Head of caudate nucleus (tissue), 42 donors: ENCODE measurements around the gene NDUFA11.
"Not testable (repeated sequence)": the region's sequence is repeated elsewhere in the genome, so short reads cannot be mapped to it uniquely, and the experiment has no call there.

Experiments
- DNase-seq, 42 donors: peaks; one replicate each; pipeline versions ENCODE4 v3.0.0 to v3.0.0-alpha.2; 2020 to 2021; ENCODE audit warnings: mixed read lengths in 7 of 42
- intact Hi-C: fragments of 100-400 bp; cut with DNase I; formaldehyde crosslinking; loops from one replicate; pipeline ENCODE4 v1.15.0; 2022

NDUFA11 gene

DNA sequence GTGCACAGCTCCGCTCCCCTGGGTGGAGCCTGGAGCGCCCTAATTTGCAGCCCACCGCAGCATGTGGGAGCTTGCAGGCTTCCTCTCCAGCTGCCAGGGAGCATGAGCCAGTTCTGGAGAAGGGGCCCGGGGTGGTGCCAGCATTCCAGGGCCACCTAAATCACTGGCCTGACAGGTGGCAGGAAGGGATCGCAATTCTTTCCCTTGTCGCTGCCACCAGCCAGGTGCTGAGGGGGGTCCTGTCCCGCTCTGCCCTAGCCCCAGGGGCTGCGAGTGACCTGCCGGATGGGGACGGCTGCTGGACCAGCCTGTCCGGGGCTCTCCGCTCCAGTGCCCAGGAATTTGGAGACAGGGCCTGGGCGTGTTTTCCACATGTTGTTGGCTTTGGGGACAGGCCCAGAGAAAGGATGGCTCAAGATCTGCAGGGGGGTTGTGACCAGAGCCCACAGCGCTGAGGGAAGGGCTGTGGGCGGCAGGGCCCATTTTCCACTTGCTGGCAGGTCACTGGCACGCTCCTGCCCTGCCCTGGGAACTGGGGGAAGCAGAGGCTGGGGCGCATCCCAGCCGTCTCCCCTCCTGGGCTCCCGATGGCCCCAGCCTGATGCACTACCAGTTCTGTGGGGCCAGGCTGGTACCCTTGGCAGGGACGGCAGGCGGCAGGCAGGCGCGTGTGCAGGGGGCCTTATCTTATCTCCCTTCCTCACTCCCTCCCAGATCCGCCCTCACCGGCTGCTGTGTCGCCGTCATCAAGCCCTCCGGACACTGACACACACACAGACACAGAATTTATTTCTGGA lies 9.5 kb downstream of the NDUFA11 start:
- no peak for DNase-seq
- intact Hi-C loops: no loop called here

DNA sequence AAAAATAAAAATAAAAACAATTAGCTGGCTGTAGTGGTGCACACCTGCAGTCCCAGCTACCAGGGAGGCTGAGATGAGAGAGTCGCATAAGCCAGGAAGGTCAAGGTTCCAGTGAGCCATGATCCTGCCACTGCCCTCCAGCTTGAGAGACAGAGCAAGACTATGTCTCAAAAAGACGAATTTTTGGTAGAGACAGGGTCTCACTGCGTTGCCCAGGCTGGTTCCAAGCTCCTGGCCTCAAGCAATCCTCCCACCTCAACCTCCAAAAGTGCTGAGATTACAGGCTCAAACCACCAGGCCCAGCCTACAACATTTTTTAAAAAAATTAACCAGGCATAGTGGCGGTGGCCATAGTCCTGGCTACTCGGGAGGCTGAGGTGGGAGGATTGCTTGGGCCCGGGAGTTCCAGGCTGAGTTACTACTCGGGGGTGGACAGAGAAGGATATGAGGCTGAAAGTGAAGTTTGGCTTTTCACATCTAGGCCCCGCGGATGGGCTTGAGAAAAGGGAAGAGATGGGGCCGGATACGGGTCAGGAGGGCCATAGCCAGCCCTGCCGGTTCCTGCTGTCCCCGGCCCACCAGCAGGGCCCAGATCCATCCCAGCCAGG lies 10.2 kb downstream of the NDUFA11 start:
- no peak for DNase-seq
- intact Hi-C loops: no loop called here

DNA sequence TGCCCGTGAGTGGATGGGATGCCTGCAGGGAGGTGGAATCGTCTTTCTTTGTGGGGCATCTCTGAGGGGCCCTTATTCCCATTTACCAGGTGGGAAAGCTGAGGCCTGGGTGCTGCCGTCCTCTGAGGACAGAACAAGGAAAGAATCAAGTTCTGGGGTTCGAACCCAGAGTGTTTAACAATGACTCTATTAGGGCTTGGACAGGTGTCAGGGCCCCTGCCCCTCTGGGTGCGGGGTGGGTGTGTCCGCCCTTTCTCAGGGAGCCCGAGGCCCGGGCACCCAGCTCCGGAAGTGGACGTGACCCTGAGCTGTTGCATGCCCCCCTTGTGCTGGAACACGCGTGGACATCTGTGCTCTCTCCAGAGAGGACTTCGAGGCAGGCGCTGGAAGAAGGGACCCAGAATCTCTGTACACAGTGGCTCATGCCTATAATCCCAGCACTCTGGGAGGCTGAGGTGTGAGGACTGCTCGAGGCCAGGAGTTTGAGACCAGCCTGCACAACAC lies 10.8 kb downstream of the NDUFA11 start:
- DNase-seq: no peak
- intact Hi-C loops: no loop called here

DNA sequence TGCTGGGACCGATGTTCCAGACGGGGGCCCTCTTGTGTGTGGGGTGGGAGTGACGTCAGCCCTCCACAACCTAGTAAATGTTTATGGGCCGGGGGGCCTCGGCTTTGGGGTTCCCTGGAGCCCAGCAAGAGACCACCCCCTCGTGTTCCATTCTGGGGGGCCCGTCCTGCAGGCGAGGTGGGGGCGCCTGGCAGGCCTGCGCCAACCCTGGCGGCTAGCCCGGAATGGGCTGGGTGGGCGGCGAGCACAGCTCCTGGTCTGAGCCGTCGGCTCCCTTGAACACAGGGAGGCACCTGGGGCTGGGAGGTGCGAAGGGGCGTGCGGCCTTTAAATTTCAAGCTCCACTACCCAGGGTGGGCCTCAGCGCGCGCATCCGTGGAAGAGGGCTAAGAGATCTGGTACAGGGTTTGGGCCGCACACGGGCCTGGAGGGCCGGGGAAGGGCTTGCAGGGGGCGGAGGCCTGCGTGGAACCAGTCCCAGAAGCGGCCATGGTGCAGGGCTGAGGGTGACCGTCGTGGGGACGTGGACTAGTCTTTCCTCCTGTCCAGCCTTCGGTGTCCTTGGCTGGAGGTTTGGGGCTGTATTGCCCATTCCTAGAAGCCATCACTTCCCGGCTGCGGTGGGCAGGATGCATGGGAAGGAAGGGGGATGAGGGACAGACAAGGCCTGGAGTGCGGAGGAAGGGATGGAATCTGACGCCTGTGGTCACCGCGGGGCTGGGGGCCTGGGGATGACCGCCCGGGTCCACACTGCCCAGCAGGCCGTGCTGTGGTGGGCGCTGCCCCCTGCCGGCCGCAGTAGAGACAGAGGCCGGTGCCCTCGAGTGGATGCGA lies 11.4 kb downstream of the NDUFA11 start:
- DNase-seq: peak in 24 of 42 donors; percentile 14 to 66 (median 40)
- intact Hi-C loops: no loop called here

DNA sequence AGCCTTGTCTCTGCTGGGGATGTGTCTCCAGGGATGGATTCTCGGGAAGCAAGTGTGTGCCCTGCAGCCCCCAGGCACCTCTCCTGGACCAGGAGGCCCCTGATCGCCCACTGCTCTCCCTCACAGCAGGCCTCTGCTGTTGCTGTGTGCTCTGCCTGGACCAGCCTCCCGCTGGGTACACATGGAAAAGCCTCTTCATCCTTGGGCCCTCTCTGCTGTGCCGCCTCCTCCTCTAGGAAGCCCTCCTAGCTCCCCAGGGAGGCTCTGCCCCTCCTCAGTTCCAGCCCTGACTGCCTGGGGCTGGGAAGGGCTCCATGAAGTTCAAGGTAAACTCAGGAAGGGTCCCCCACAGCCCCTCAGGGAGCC lies 12.0 kb downstream of the NDUFA11 start:
- intact Hi-C loops: no loop called here
- DNase-seq: no peak

DNA sequence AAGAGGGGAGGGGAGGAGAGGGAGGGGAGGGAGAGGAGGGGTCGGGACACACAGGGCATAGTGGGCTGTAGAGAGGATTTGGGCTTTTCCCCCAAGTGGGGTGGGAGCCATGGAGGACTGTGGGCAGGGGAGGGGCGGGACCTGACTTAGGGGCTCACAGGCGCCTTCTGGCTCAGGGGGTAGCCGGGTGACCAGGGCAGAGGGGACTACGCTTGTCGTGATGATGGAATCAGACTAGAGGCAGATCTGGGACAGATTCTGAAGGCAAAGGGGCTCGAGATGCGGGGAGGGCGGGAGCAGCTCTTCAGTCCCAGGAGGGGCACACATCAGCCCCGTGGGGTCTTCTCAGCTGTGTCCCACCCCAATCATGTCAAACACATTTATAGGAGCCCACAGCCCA lies 13.5 kb downstream of the NDUFA11 start:
- intact Hi-C loops: no loop called here
- DNase-seq: no peak

DNA sequence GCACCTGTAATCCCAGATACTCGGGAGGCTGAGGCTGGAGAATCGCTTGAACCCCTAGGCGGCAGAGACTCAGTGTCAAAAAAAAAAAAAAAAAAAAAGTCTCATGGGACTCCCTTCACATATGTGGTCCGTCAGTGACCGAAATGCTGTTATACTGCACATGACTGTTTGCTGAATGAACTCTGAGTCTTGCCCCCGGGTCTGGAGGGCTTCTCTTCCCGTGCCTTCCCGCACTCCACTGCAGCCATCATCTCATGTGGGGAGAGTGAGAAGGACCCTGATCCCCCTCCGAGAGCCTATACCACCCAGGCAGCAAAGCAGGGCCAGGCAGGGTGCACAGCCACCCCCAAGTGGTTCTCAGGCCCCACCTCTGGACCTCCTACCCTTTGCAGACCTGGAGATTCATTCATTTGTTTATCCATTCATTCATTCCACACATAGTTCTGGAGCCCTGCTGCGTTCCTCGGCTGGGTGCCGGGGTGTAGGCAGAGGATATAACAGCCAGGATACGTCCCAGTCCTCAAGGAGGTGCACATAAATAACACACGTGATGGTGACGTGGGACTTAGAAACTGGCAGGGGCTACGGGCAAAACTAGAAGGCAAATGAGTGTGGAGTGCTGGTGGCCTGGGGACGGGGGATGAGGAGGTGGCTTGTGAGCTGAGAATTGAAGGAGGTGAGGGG lies 14.2 kb downstream of the NDUFA11 start:
- DNase-seq: no peak
- intact Hi-C loops: no loop called here

DNA sequence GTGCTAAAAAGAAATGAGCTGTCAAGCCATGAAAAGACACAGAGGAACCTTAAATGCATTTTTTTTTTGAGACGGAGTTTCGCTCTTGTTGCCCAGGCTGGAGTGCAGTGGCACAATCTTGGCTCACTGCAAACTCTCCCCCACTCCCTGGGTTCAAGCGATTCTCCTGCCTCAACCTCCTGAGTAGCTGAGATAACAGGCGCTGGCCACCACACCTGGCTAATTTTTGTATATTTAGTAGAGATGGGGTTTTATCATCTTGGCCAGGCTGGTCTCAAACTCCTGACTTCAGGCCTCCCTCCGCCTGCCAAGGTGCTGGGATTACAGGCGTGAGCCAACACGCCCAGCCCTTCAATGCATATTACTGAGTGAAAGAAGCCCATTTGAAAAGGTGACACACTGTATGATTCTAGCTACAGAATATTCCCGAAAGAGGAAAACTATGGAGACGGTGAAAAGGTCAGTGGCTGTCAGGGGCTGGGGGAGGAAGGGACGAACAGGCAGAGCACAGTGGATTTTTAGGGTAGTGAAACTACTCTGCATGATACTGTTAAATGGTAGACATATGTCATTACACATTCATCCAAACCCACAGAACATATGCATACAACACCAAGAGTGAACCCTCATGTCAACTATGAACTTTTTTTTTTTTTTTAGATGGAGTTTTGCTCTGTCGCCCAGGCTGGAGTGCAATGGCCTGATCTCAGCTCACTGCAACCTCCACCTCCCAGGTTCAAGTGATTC lies 19.4 kb downstream of the NDUFA11 start:
- intact Hi-C loops, DNase-seq: not testable (repeated sequence)

DNA sequence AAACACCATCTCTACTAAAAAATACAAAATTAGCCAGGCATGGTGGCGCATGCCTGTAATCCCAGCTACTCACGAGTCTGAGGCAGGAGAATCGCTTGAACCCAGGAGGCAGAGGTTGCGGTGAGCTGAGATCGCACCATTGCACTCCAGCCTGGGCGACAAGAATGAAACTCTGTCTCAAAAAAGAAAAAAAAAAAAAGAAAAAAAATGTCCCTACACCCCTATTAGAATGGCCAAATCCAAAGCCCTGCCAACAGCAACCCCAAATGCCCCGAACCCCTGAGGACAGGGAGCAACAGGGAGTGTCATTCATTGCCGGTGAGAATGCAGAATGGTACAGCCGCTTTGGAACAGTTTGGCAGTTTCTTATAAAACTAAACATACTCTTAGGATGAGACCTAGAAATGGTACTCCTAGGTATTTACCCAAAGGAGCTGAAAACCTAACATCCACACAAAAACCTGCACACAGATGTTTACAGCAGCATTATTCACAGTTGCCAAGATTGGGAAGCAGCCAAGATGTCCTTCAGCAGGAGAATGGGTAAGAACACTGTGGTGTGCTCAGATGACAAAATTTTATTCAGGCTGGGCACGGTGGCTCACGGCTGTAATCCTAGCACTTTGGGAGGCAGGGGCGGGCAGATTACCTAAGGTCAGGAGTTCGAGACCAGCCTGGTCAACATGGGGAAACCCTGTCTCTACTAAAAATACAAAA lies 20.3 kb downstream of the NDUFA11 start:
- intact Hi-C loops, DNase-seq: not testable (repeated sequence)

DNA sequence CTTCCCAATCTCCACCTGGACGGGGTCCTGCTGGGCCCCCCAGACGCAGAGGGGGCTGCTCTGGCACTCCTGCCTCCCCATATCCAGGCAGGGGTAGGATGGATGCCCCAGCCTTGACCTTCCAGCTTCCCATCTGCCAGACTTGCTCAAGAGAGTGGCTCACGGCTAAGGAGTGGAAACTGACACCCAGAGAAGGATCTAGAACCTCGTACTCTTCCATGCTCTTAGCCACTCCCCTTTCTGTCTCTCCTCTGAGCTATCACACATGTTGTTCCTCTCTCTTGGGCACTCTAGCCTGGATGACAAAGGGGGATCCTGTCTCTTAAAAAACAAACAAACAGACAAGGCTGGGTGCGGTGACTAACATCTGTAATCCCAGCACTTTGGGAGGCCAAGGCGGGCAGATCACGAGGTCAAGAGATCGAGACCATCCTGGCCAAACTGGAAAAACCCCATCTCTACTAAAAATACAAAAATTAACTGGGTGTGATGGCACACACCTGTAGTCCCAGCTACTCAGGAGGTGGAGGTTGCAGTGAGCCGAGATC lies 21.1 kb downstream of the NDUFA11 start:
- intact Hi-C loops: no loop called here
- no peak for DNase-seq

DNA sequence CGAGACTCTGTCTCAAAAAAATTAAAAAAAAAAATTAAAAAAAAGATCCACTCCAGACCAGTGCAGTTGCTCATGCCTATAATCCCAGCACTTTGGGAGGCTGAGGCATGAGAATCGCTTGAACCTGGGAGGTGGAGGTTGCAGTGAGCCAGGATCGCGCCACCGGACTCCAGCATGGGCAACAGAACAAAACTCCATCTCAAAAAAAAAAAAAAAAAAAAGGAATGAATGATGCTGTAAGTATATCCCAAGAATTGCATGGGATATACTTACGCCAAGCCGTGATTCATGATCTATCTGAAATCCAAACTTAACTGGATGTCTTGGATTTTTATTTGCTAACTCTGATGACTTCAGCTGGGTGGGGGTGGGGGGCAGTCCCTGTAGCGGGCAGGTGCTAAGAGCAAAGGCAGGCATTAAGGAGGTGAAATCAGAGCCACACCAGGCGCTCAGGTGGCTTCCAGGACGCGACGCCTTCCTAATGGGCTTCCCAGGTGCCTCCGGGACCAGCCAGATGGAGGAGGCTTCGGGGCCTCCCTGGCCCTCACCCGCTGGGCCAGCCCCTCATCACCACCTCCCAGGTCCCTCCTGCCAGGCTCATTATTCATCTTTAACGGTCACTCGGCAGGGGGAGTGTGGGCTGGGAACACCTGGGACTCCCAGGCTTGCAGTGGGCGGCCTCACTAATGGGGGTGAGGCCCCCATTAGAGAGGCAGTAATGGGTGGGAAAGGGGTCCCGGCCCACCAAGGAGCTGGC lies 21.9 kb downstream of the NDUFA11 start:
- intact Hi-C loops: no loop called here
- DNase-seq: no peak

DNA sequence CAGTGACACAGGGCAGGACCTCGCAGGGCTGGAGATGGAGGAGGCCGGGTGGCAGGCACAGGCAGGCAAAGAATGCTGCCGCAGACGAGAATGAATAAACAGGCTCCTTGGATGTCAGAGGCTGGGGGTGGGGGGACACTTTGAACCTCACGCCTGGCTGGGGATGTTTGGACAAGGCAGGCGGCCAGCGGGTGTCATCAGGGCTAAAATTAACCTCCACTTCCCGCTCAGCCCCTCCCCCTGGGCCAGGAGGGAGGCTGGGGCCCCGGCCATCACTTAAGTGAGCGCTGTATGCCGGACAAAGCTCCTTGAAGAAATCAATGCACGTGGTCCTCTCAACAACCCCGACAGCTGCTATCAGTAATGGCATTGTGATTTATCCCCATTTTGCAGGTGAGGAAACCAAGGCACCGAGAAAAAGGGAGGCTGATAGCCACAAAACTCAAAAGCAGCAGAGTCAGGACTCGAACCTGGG lies 22.9 kb downstream of the NDUFA11 start:
- peak in 15 of 42 donors; percentile 10 to 49 (median 30) for DNase-seq
- intact Hi-C loops: no loop called here

DNA sequence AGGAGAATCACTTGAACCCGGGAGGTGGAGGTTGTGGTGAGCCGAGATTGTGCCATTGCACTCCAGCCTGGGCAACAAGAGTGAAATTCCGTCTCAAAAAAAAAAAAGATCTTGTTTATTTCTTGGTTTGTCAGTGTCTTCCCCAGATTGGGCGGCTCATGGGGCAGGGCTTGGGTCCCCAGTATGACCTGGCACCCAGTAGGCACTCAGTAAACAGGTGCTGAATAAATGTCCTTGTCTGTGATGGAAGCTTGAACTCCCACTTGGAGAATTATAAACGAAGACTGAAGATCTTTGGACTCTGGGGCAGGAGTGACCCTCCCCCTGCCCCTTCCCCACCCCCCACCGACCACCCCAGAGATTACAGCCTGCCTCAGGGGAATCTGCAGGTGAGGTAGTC lies 23.4 kb downstream of the NDUFA11 start:
- intact Hi-C loops: no loop called here
- no peak for DNase-seq

DNA sequence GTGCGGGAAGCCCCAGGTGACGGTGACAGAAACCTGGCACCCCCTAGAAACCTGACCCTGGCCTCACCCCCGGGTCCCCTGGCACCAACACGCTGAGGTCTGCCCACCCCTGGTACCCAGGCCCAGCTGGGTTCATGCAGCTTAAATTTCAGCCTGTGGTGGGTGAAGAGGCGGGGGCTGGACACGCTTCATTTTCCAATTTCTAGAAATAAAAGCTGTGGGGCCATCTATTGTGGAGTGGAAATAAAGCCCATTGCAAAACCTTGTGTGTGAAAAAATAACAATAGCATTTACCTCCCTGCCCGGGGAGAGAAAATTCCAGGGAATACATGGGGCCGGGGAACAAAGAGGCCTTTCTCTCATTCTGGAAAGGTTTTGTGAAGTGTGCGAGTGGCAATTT lies 25.7 kb downstream of the NDUFA11 start:
- no peak for DNase-seq
- intact Hi-C loops: no loop called here

DNA sequence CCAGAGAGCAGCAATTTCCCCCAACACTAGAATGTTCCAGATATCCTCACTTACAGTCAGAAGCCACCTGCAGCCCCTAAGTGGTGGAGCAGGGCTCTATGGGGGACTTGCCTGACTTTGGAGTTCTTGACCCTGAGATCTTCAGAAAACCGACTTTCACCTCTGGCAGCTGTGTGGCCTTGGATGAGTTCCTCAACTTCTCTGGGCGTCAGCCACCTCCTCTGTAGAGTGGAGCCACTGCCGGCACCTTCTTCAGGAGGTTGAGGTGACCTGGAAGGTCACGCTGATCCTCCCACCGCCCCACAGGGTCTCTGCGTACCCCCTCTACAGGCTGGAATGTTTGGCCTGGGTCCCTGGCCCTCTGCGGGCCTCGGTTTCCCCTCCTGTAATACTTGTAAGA lies 26.2 kb downstream of the NDUFA11 start:
- DNase-seq: no peak
- intact Hi-C loops: no loop called here

DNA sequence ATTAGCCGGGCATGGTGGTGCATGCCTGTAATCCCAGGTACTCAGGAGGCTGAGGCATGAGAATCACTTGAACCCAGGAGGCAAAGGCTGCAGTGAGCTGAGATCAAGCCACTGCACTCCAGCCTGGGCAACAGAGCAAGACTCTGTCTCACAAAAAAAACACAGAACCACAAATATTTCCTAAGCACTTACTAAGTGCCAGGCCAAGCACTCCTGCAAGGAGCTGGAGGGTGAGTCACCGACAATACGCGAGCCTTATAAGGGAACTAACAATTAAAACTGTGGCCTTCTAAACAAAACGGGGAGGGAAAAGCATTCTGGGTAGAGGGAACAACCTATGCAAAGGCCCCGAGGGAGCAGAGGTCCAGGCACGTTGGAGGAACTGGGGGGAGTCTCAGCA lies 29.1 kb downstream of the NDUFA11 start:
- intact Hi-C loops, DNase-seq: not testable (repeated sequence)

DNA sequence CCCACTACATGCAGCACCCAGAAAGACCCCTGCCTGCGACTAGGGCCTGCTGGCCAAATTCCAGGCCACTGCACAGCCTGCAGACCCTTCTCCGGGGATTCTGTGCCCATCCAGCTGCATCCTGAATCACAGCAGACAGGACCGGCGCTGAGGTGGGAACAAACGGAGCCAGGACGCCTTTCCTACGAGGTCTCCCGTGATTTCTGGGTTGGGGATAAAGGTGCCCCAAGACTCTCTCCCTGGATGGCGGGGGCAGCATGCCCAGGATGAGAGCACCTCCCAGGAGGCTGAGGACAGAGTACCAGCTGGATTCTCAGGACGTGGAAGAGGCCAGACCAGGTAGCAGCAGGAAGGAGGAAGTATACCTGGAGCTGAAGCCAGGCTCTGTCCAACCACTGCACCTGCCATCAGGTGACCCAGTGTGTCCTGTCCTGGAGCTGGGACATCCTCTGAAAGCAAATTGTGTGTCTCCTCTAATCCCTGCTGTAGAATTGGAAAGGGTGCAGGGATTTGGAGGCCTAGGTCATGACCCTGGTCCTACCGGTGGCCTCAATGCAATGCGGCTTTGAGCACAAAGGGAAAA lies 29.9 kb downstream of the NDUFA11 start:
- DNase-seq: no peak
- intact Hi-C loops: no loop called here
